HG03521 (cell line): ENCODE results near the gene KIRREL3.

Experiments
- ATAC-seq: cut with Tn5 transposase; IDR thresholded peaks from one replicate; pipeline ENCODE4 v1.9.1; 2021; ENCODE audit warnings: mild to moderate bottlenecking, moderate library complexity; ENCODE audit not compliant: unreplicated experiment

The KIRREL3 gene

DNA sequence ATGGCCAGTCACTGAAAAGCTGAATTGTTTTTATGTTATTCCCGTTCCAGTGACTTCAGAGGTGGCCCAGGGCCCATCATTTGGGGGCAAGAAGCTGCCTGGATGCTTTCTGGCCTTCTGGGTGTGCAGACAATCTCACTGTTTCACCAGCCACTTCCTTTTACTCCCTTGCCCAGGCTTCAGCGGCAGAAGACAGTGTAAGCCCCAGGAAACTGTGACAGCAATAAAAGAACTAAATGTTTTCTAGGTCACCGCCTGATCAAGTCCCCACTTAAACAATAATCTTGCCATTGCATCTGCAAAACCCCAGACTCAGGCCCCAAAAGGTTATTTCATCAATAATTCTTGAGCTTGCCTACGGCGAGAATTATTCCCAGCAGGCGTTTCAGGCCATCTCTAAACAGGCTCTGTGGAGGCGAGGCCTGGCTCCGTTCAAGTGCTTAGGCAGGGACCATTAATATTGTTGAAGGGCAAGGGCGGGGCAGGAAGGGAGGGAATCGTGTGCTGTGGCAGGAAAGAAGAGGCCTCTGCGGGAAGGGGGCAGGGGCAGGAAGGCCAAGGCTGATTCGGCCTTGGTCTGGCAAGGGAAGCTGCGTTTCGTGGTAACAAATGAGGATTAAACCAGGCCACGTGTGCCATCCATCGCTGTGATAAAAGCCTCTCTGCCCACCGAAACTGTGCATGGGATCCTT, 252.3 kb downstream of the KIRREL3 start:
- ATAC-seq = no peak

- ATAC-seq = no peak
These were observed 253.3 kb downstream of the KIRREL3 start for GRCh38 chr11:126747315-126747714.

GRCh38 chr11:126746443-126746842, 254.1 kb downstream of the KIRREL3 start:
- no peak for ATAC-seq

GRCh38 chr11:126744699-126745098, 255.9 kb downstream of the KIRREL3 start:
- ATAC-seq = no peak

- no peak for ATAC-seq
These were observed 256.9 kb downstream of the KIRREL3 start for GRCh38 chr11:126743628-126744027.

- ATAC-seq = no peak
These were observed 258.0 kb downstream of the KIRREL3 start for GRCh38 chr11:126742582-126742981.

DNA sequence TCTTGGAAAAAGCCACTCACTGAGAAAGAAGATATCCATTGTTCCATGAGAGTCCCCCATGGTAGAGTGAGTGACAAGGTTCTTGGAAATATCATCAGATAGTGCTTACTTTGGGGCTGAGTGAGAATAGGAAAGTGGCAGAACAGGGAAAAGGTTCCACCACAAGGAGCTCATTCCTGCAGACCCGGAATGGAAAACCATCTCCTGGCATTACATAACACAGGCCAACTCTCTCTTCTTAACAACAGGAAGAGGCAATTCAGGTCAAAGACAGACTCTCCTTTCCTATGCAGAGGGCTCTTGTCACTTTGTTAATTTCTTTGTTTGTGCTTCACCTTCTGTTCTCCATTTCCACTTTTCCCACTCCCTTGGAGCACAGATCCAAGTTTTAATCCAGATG, 259.7 kb downstream of the KIRREL3 start:
- no peak for ATAC-seq

GRCh38 chr11:126739499-126740145, 260.9 kb downstream of the KIRREL3 start:
- no peak for ATAC-seq

- ATAC-seq = no peak
These were observed 262.1 kb downstream of the KIRREL3 start for GRCh38 chr11:126738295-126739031.

DNA sequence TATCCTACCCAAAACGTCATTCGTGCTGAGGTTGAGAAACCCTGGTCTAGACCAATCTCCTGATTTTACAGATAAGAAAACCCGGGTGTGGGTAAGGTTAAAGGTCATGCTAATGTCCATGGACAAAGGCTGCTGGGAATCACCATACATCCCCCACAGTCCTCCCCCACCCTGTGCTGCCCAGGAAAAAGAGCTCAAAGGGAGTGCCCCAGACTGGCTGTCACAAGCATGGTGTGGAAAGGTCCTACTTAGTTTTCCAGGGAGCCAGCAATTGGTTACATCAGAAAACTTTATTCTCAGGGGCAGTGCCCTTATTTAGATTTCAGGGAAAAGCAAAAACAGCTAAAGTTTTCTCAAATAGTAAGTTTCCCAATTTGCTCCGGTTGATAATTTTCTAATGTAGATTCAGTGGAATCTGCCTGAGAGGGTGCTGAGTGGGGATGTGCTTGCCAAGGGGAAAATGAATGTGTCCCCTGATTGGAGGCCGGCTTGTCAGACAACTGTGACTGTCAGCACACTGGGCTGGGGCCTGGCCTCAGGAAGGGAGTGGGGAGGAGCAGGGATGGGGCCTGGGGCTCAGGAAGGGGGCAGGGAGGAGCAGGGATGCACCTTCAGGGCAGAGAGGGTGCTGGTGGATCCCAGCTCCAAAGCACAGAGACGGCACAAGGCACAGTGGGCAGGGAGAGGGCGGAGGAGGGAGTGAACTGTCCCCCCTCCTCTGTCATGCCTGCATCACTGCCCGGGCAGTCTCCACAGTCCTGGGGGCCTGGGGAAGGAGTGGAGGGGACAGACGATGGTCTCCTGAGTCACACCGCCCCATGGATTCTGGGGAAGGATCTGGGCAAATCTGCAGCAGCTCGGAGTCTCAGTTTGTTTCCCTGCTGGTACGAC, 263.6 kb downstream of the KIRREL3 start:
- ATAC-seq = no peak

DNA sequence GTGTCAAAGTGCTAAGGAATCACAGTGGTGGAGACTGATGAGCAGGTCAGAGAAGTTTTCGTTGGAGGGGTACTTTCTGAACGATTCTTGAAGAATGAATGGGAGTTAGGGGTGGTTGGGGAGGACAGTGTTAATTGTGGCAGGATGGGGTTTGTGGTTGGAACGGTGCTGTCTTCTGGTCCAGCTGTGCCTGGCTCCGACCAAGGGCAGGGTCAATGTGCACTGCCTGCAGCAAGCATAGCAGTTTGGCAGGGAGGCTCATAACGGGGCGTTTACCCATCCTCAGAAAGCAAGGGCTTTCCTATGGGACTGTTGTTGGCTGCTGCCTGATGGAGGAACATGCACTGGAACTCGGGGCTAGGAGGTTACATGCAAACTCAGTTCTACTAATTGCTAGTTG, 265.8 kb downstream of the KIRREL3 start:
- no peak for ATAC-seq

DNA sequence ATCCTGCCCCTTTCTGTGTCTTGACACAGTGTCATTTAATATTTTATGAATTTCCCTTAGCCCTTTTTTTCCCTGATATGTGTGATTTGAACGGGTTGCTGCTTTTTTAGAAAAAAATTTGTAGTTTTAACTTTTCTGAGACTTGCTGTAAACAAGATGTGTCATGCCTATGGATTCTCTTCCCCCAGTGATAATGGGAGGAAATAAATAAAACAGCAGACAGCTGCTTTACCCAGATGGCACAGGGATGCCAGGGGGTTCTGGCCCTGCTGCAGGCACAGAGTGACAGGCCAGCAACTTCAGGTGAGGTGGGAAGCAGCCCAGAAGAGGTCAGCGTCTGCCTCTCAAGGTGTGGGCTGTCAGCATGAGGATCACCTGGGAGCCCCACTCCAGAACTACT, 266.9 kb downstream of the KIRREL3 start:
- no peak for ATAC-seq

DNA sequence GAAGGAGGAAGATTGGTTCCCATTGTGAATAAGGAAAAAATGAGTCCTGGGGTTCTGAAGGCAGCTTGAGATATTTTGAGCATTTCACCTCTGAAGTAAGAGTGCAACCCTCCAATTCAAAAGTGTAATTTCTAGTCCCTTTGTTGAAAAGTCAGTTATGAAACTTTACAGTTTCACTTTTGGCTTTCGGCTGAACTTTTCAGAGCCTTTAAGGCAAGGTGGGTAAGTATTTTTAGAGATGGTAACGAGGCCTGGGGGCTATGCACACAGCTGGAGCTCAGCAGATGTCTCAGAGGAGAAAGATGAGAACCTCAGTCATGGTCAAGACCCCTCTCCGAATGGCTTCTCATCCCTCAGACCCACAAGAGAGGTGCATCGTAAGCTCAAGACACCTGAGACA, 267.6 kb downstream of the KIRREL3 start:
- ATAC-seq = no peak

GRCh38 chr11:126731576-126732142, 268.9 kb downstream of the KIRREL3 start:
- no peak for ATAC-seq

GRCh38 chr11:126727381-126727780, 273.2 kb downstream of the KIRREL3 start:
- no peak for ATAC-seq

- ATAC-seq = no peak
These were observed 275.0 kb downstream of the KIRREL3 start for GRCh38 chr11:126725521-126725920.

DNA sequence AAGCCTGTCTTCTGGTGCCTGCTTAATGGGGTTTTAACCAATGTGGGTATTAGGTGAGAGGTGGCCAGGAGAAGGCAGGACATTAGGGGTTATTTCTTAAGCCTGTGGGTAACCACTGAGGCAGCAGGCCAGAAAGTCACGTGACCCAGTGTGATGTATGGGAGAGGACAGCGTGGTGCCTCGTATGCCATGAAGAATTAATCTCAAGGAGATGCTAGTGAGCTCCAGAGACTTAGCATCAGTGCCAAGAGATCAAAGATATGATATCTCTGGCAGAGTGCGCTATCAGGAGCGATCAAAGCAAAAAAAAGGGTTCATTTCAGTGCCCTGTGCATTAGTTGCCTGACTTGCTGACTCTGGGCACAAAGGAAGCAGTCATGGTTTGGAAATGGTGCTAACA, 275.5 kb downstream of the KIRREL3 start:
- ATAC-seq = no peak

DNA sequence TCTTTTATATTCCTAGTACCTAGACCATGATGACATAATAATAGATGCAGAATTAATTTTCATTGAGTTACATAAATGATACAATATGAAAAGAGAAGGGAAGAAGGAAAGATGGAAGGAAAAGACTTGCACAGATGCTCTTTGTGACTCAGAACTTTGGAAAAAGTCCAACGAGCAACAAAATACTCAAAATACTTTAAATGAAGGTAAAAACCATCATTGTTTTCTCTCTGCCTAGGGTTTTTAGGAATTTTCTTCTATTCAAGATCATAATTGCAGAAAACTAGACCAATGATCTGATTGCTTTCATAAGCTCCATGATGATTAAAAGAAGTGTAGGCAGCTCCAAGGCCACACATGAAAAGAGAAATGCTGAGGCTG, 276.9 kb downstream of the KIRREL3 start:
- no peak for ATAC-seq

GRCh38 chr11:126722956-126723664, 277.5 kb downstream of the KIRREL3 start:
- ATAC-seq = no peak
